Metanephros (tissue), 2 donors: Measurements from ENCODE around the gene SGK1. TPM values are rescaled to one million over a fixed set of nuclear protein-coding genes. Genes with fewer than 3 reads are reported as not detected.

Source experiments
- small RNA-seq: library from RNA; depleted of rRNA; stranded (forward); fragments of <200 nt; gene quantifications from one replicate; pipeline ENCODE3, GENCODE V24; 2014; ENCODE audit warnings: low replicate concordance
- total RNA-seq: library from RNA; depleted of rRNA; stranded (reverse); fragments of >200 nt; gene quantifications from one replicate; pipeline ENCODE4 v1.2.3, GENCODE V29; 2014

SGK1 gene
- 107 TPM for total RNA-seq

DNA sequence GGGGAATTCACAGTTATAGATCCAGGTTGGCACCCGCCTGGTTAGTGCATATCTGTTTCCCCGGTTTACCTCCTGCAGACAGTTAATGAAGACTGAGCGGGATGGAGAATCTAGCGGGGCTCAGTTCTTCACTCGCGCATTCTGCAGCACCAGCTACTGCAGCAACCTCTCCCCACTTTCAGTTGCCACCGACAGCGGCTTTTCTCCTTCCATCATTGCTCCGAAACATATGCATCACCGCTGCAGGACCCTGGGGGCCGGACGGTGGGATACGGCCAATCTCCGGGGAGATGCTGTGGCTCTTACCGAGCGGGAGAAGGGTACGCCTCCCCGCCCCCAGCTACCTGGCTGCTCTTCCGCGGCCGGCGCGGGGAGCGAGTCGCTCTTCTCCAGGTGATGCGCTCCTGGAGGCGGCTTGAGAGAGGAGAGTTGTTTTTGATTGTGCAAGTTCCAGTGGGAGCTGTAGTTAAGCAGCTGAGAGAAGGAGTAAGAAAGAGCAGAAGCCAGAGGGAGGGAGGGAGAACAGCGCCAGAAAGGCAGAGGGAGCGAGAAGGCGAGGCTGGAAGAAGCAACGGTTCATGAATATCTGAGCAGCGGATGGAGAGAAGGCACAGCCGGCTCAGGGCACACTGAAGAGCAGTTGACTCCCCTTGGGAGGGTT lies at the start of gene SGK1:
TSS of gene SGK1 (minus strand) at position 642 of the 661 bp plus-strand sequence. CDS start 652 bp downstream, outside the sequence.

Small RNA genes within 50 kb of the gene (small RNA-seq; reads per million reads assigned to genes)
- gene RF00019 (not detected), gene RN7SL408P (not detected), gene RNA5SP218 (0.09 reads per million), gene RPS29P32 (not detected)
